ENCODE measurements around the gene RESP18.
A peak's percentile ranks its signal among the peaks of the same experiment; 100 is the strongest.

GRCh38 chr2:219358170-219359075 is 25.9 kb upstream of the RESP18 start:
- TF ChIP-seq CTCF (IDR thresholded peaks at IDR 0.05) (no peak), EZH2phosphoT487 (IDR thresholded peaks at IDR 0.05) (peak; percentile 64)

All from neural progenitor cell (in vitro differentiated cells).